ENCODE data around the gene BRPF1.

- TF ChIP-seq YY1 (IDR thresholded peaks at IDR 0.05; ENCODE audit: low read depth) (no peak), POLR2AphosphoS5 (IDR thresholded peaks at IDR 0.05; ENCODE audit: low read depth, low read length) (no peak), ELF1 (IDR thresholded peaks at IDR 0.05) (no peak), MAX (IDR thresholded peaks at IDR 0.05; ENCODE audit: low read depth) (no peak)
These were observed 36.2 kb upstream of the BRPF1 start for GRCh38 chr3:9695345-9695744.
